NCI-H2227 treated with DMSO at 0.1 percent for 48 hours (cell line): Measurements from ENCODE around the gene ZNF516.

Experiments used
- DNase-seq: peaks from one replicate; lab custom pipeline; 2025; lab: John Stamatoyannopoulos, UW

ZNF516 gene

DNA sequence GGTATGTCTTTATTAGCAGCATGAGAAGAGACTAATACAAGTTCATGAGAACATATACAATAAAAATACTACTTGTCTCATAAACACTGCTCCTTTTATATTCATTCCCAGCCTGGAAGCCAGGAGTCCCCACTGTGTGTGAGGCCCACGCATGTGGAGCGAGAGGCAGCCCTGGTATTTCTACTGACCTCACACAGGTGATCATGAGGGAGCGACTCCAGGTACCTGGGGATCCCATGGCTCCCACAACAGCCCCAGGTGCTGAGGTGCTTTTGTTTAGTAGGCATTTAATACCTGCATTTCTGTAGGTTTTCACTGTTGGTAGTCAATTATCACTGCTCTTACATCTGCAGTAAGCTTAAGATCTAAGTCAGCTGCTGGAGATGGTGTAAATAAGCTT lies 75.2 kb downstream of the ZNF516 start:
- no peak for DNase-seq

DNA sequence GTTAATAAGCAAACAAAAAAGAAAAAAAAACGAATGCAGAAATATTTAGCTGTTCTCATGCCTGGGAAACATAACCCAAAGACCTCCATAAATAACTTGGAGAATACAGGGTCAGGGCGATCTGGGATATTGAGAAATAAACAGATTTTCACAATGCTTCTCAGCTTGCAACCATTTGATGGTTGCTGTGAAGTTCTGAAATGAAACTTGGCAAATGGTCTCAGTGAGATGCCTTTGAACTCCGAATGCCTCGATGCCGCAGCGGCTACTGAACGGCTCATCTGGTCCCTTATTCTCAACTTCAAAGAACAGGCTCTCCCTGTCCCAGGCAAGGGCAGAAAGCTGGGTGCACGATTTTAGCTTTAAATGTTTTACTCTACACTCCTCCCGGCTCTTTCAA lies 78.1 kb downstream of the ZNF516 start:
- no peak for DNase-seq

DNA sequence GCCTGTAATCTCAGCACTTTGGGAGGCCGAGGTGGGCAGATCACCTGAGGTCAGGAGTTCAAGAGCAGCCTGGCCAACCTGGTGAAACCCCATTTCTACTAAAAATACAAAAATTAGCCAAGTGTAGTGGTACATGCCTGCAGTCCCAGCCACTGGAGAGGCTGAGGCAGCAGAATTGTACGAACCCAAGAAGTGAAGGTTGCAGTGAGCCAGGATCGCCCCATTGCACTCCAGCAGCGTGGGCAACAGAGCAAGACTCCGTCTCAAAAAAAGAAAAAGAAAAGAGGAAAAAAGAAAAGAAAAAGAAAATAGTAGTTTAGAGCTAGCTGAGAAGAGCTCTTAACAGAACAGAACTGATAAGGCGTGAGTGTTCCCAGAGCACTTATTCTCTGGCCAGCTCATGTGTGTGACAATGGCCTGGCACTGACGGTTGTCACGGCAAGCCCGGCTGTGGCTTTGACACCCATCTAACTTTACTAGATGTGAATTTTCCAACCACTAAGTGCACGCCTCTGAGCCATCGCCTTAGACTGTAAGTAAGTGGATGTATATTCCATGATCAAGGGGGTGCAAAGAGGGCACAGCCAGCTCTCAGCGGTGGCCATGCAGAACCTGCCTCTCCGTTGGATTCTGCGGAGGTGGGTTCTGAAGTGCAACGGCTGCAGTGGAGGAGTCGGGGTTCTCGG lies 80.0 kb downstream of the ZNF516 start:
- DNase-seq = no peak

DNA sequence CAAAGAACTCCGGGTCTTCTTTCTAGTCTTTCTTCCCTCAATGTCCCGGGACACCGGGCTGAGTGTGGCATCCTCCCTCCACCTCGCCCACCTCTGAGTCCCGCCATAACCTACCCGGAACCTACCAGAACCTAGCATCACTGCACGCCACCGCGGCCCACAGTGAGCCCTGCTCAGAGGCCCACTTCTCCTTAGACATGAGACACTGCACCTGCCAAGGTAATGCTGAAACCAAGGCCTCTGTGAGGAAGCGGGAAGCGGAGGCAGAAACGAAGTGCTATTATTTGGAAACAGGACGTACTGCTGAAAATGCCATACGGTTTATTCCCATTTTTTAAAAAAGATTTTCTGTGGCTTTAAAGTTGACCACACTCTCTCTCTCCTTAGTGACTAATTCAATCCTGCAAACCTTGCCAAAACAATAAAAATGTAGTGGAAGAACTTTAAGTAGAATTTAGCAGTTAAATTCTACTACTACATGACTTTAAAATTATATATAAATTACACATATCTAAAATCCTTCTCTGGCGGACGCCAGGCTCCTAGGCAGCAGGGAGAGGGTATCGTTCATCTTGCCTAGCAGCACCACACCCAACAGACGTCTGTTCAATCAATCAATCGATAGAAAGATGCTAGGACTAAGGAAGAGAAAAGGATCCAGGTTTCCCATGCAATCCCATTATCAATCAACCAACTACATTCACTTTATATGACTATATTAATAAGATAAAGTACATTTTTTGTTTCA lies 82.0 kb downstream of the ZNF516 start:
- no peak for DNase-seq

DNA sequence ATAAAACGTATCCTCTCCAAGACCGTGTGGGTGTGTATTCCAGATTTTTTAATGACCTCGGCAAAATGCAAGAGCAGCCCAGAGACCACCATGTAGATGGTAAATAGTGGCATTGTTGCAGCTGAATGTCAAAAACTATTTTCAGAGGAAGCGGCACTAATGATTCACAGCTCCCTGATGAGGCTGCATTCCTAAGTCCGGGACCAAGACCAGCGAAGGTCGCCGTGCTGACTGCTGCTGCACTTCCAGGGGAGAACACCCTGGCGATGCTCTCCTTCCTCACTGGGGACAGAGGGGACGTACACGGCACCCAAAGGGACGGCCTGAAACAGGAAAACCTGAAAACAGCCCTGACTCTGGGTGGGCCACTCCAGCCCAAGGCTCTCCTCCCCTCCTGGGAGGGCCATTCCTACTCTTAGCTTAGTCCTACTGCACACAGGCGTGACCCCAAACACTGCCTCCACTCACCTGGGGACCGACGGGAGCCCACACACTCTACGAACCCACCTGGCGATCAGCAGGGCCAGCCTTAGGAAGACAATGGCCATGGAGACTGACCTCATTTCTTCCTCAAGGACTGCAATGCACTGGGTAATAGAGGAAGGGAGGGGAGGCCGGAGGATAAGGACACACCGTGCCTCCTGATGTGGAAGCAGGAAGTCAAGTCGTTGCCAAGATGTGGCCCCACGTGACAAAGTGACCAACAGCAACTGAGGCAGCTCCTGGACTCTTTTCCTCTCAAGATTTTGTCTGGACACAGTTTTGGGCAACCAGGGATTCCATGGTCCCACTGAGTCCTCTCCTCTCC lies 82.8 kb downstream of the ZNF516 start:
- DNase-seq = no peak

DNA sequence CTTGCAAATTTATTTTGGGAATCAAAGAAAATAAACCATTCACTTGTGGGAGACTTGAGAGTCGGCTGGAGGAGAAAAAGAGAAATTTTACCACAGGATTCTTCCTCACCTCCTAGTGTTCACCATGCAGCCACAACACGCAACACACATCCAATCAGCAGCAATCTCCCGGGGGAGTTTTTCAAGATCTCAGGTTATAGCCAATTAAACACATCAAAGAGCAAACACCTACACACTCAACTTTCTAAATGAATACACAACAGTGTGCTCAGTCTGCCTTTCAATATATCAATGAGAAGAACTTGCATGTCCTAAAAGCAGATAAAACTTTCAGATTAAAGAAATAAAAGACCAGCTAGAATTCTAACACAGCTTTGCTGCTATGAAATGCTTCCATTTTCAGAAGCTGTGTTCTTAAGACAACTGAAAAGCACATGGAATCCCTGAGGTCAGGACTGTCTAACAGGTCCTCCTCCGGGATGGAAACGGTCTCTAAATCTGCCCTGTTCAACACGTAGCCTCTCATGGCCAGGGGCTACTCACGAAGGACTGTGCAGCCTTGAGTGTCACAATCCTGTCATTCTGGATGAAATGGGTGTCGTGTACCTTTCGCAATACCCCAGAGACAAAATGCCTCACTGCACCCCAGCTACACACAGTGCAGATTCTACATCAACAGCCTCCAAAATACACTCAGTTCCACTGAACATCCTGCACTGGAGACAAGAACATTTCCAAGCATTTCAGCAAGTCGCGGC lies 84.2 kb downstream of the ZNF516 start:
- DNase-seq = no peak

DNA sequence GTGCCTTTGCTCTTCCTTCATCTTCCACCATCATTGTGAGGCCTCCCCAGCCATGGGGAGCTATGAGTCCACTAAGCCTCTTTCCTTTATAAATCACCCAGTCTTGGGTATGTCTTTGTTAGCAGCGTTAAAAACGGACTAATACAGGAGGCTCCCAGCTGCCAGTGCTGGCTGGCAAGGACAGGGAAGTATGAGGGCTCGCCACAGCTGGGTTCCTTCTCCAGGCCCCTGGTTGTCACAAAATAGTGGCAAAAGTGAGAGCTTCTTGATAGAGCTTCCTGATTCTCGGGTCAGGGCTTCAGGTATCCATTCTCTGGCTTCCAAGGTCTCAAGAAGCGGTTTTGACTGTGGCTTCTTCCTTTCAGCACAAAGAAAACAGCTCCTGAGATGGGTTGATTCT lies 85.0 kb downstream of the ZNF516 start:
- DNase-seq = no peak

DNA sequence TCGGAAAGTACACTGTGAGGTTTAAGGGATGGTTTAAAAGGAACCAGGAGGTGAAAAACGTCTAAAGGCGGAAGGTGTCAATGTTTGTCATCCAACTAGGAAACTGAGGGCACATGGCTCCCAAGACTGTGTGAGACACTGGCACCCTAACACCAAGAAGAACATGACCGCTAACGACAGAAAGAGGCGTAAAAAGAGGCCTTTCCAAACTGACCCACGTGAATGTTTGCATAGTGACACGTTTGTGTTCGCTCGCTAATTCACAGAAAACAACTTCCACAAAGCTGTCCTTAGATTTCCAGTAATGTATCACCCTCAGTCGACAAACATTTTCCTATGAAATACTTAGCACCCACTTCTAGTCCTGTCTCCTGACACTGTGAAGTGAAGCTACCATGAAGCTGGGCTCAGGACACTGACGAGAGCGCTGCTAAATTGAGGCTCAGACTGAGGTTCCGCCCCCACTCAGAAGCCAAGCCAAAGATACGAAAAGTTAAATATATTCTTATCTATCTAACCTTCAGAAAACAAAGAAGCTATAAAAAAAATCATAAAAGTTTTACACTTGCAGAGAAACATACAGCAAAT lies 86.5 kb downstream of the ZNF516 start:
- no peak for DNase-seq

DNA sequence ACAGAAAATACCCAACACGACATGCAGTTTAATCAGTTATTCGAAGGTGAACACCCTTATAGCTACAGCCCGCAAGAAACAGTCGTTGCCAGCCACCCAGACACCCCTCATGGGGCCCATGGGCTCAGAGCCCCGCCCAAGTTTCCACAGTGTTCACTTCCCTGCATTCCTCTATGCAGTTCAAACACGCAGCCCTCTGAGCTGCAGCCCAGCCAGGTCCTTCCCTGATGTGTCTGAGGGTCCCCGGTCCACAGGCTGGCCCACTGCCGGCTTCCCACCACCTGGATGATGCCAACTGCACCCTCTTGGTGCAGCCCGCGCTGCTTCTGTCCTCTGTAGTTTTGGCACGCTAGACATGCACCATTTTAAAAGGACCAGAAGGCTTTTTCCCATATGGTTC lies 87.4 kb downstream of the ZNF516 start:
- no peak for DNase-seq

DNA sequence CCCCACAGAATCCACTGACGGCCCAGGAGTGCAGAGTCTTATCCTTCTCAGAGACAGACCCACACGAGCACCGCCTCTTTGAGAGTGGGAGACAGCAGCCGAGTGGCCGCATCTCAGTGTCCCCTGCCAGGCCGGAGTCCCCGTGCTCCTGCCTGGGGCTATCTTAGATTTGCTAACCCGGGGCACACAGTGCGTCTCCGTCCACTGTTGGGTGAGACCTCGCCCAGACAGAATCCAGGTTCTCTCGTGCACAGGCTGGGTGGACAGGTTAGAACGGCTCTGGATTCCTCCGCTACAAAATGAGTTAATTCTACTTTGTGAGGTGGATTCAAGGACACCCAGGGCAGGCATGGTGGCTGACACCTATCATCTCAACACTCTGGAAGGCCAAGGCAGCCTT lies 88.3 kb downstream of the ZNF516 start:
- DNase-seq = no peak

DNA sequence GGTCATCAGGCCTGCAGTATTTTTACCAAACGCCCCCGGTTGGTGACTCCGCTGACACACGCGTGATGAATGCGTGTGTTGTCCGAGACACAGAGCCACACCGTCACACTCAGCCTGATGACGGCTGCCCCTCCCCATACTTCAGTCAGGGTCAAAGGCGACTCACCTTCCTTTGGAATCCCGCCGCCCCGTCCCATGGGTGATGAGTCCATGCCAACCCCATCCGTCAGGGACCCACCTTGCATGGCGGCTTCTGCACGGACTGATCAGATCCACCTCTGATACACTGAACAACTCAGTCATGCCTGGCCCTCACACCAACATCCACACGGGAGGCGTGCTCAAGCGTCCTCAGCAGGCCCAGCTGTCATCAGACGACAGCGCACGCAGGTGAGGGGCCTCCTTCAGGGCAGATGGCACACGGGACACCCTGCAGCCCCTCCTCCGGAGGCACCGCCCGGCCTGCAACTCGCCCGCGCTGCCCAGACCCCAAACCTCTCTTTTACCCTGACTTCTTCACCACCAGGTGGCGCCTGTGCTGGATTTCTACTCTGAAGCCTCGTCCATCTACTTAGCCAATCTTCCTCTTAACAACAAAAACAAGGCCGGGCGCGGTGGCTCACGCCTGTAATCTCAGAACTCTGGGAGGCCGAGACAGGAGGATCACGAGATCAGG lies 89.2 kb downstream of the ZNF516 start:
- DNase-seq = no peak

DNA sequence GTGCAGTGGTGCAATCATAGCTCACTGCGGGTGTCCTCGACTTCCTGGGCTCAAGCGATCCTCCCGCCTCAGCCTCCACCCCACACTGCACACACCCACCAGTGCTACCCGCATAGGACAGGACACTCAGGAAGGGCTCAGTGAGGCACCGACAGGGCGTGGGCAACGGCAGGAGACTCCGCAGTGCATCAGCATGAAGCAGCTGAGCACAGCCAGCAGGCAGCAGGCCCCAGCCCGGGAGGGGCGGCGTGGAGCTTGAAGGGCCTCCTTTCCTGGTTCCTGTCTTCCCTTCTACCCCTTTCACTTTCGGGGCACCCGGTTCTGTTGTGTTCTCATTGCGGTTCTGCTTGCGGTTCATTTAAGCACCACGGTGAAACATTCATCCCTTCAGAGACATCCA lies 89.8 kb downstream of the ZNF516 start:
- no peak for DNase-seq

DNA sequence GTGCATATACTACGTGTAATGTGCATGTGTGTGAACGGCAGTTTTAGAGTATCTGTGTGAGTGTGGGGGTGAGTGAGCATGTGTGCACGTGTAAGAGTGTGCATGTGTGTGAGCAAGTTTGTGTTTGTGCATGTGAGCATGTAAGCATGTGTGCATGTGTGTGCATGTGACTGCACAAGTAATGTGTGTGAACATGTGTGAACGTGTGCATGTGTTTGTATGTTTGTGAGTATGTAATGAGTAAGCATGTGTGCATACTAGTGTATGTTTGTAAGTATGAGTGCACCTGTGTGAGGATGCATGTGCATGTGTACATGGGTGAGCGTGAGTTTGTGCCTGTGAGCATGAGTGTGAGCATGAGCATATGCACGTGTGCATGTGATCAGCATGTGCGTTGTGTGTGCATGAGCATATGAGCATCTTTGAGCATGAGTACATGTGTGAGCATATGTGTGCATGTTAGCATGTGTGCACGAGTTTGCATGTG lies 90.7 kb downstream of the ZNF516 start:
- DNase-seq = no peak

DNA sequence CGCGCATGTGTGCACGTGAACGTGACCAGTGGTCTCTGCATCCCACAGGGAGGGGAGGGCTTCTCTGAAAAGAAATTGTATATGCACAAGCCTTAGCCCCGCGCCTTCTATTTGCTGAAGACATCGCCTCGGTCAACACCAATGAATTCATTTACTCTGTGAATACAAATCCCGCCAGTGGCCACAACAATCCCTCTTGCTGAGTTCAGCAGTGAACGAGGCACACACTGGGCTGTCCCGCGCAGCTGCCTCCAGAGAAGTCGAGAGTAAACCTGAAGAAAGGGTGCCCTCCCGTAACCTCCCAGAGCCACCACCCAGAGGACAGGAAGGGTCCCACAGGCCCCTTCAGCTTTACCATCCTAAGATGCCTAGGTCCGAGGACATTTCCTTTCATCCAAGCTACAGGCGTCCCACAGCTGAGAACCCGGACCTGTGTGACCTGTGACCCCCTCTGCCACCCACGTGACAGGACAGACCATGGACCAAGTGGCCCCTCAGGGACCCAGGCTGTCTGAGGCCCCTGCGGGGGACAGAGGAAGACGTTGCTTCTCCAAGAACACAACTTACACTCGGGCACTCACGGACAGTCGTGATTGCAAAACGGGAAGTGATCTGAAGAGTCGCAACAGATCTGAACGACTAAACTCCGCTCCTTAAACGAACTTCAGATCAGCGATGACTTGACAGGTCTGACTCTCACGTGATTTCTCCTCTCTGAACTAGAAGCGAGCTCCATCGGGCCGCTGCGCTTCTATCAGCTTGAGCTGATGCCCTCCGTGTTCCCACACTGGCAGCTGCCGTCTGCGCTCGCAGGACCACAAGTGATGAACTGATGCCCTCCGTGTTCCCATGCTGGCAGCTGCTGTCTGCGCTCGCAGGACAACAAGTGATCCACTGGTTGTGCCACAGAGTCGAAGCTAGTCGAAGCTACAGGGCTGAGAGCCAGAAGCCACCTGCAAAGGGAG lies 92.7 kb downstream of the ZNF516 start:
- DNase-seq = no peak

DNA sequence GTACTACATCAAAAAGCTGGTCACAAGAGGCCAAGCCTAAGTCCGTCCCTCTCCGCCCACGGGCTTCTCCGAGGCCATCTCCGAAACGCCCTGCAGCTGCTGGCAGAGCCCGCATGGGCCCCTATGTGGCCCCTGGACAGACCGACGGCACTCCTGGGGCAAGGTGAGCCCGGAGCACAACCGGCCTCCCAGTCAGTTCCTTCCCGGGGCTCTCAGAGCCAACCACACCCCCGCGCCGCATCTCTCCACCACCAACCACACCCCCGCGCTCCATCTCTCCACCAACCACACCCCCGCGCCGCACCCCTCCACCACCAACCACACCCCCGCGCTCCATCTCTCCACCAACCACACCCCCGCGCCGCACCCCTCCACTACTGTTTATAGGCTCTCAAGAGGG lies 93.5 kb downstream of the ZNF516 start:
- peak; percentile 52 for DNase-seq

DNA sequence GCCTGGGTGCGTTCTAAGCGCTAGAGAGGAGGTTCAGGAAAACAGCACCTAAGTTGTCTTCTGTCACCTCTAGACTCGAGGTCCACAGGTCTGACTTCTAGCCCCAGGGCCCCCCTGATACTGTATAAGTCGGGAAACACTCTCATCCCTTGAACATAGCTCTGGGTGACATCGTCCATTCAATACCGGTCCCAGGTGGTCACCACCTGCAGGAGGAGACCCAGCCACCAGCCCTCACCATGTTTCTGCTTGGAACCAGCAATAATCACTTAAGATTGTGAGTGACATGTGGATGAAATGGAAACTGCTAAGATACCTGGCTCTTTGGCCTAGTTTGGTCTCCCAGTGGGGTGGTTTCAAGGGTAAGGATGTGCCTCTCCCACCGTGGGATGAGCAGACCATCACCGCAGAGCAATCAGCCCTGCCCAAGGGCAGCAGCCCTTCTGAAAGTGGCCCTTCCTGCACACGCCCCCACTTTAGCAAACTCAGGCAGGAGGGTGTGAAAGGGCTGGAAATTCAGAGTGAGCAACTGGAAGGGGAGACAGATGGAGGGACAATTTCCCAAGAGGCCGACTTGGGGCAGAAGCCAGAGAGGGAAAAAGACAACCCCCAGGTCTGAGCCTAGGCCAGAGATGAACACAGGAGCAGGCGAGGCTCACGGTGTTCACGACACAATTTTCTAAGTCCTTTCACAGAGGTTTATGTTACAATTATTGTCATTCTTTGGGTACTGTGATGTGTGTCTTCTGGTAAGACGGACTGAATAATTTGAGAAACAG lies 95.2 kb downstream of the ZNF516 start:
- no peak for DNase-seq

DNA sequence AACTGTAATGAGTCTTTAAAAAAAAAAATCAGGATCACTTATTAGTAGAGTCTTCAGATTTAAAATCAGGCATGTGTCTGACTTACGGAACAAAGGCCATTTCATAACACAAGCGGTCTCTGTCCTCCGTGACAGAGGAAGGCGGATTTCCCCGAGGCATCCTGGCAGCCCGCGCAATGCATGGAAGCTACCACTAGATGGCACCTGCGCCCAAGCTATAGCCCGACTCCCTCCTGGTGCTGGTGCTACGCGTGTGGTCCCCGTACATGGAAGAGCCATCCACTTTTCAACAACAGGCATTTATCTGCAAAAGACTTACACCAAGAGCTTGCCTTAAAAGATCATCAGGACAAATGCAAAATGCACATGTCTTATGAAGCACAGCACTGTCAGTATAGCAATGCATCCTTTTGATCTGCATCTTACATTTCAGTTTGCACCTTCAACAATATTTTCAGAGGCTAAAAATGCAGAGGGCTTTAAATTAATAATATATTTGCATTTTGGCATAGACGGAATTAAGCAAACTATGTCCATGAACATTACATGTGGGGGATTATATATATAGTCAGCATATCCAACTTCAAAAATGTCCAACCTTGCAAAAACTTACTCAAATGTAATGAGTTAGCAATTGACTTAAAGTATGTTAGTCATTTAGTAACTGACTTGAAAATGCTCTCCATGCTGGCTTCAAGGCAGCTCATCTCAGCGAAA lies 96.0 kb downstream of the ZNF516 start:
- DNase-seq = peak; percentile 76

DNA sequence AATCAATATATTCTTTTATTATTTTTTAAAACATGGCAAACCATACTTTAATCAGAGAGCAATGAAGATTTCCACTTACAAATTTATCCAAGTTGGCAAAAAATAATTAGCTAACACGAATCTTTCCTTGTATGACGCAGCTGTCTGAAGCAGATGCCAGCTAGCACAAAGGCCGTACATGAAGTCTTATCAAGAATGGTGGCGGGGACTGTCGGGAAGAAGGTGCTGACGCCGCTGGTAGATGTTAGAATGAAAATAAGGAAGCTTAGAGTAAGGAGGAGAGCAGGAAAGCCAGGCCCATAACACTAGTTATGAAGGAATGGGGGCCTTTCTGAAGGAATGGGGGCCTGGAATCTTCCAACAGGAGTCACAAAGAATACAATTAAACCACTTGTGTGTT lies 96.7 kb downstream of the ZNF516 start:
- no peak for DNase-seq
